Osteocyte (in vitro differentiated cells): ENCODE measurements around the gene DOCK7. TPM values are rescaled to one million over a fixed set of nuclear protein-coding genes. Genes with fewer than 3 reads are reported as not detected.

Experiments used
- DNase-seq: peaks from one replicate; pipeline ENCODE4 v3.0.0; 2021; ENCODE audit warnings: mixed read lengths; ENCODE audit not compliant: unreplicated experiment; ENCODE audit errors: extremely low spot score
- H3K27ac Mint-ChIP-seq: one replicate; pipeline ENCODE4 v1.8.0; 2021; ENCODE audit warnings: mild to moderate bottlenecking, mixed read lengths; ENCODE audit not compliant: unreplicated experiment
- H3K27me3 Mint-ChIP-seq: one replicate; pipeline ENCODE4 v1.8.0; 2021; ENCODE audit warnings: mixed read lengths; ENCODE audit not compliant: unreplicated experiment
- H3K36me3 Mint-ChIP-seq: one replicate; pipeline ENCODE4 v1.8.0; 2021; ENCODE audit warnings: mixed read lengths; ENCODE audit not compliant: unreplicated experiment
- H3K4me1 Mint-ChIP-seq: one replicate; pipeline ENCODE4 v1.8.0; 2021; ENCODE audit warnings: mixed read lengths; ENCODE audit not compliant: unreplicated experiment
- H3K4me3 Mint-ChIP-seq: one replicate; pipeline ENCODE4 v1.8.0; 2021; ENCODE audit warnings: mild to moderate bottlenecking, moderate library complexity, mixed read lengths; ENCODE audit not compliant: unreplicated experiment
- H3K9me3 Mint-ChIP-seq: one replicate; pipeline ENCODE4 v1.8.0; 2021; ENCODE audit warnings: mixed read lengths; ENCODE audit not compliant: unreplicated experiment
- CTCF ChIP-seq: fragments of 200-600 bp; sonication (generic); IDR thresholded peaks from 2 replicates; pipeline ENCODE4 v1.5.0; 2021; ENCODE audit warnings: antibody characterized with exemption, mild to moderate bottlenecking, moderate library complexity
- long read RNA-seq: library from polyadenylated mRNA; unstranded; transcript quantifications from one replicate; pipeline ENCODE4 v2.0.0, GENCODE V29; 2021
- total RNA-seq: library from RNA; stranded (reverse); gene quantifications from 2 replicates; pipeline ENCODE4 v1.2.1, GENCODE V29; 2021

DOCK7 gene
- total RNA-seq = 81.8 and 95.7 TPM in 2 replicates
- long read RNA-seq, partial matches to known transcripts = 20 of 26 reads
- long read RNA-seq, other reads (novel, unspliced or antisense) = 5 of 26 reads

GRCh38 chr1:62687903-62688686 lies at the start of gene DOCK7:
Gene DOCK7, minus strand, starts transcription at chr1:62688386. Its CDS starts 122 bp downstream, at chr1:62688264.
- peaks cover 56% of the 10 kb centered on the region for H3K4me1 Mint-ChIP-seq
- H3K27me3 Mint-ChIP-seq = no peaks in the 10 kb centered on the region
- peak; percentile 94 for DNase-seq
- no peak for TF ChIP-seq CTCF
- peak within 1 kb of the TSS; percentile 99 for H3K4me3 Mint-ChIP-seq
- no peaks in the 10 kb centered on the region for H3K9me3 Mint-ChIP-seq
- H3K27ac Mint-ChIP-seq = peak within 1 kb of the TSS; percentile 96
- no peaks in the 10 kb centered on the region for H3K36me3 Mint-ChIP-seq

- H3K4me3 Mint-ChIP-seq = no peak overlapping the region
- no peak for TF ChIP-seq CTCF
- peaks cover 11% of the 10 kb centered on the region for H3K36me3 Mint-ChIP-seq
- H3K27me3 Mint-ChIP-seq = no peaks in the 10 kb centered on the region
- peak overlapping the region; percentile 77 for H3K27ac Mint-ChIP-seq
- H3K4me1 Mint-ChIP-seq = peaks cover 13% of the 10 kb centered on the region
- H3K9me3 Mint-ChIP-seq = peaks cover 11% of the 10 kb centered on the region
- no peak for DNase-seq
Measured at GRCh38 chr1:62735491-62736171, 47.4 kb upstream of the DOCK7 start.

- Mint-ChIP-seq H3K27me3 (no peaks in the 10 kb centered on the region), H3K4me1 (peaks cover 16% of the 10 kb centered on the region), H3K4me3 (no peak overlapping the region), H3K9me3 (no peaks in the 10 kb centered on the region), H3K27ac (no peak overlapping the region), H3K36me3 (no peaks in the 10 kb centered on the region)
- peak; percentile 8 for TF ChIP-seq CTCF
- DNase-seq = no peak
Measured at GRCh38 chr1:62732331-62732730, 44.1 kb upstream of the DOCK7 start.

- Mint-ChIP-seq H3K36me3 (no peaks in the 10 kb centered on the region), H3K9me3 (no peaks in the 10 kb centered on the region), H3K4me3 (no peak overlapping the region), H3K4me1 (peaks cover 27% of the 10 kb centered on the region), H3K27ac (no peak overlapping the region), H3K27me3 (no peaks in the 10 kb centered on the region)
- DNase-seq = no peak
- no peak for TF ChIP-seq CTCF
Measured at GRCh38 chr1:62728963-62729362, 40.8 kb upstream of the DOCK7 start.
